Measurements from ENCODE around the gene FCF1. TPM values are rescaled to one million over a fixed set of nuclear protein-coding genes. Genes with fewer than 3 reads are reported as not detected.

The FCF1 gene
- total RNA-seq, 1 experiment from 2014 or later, result 61.6 TPM

DNA sequence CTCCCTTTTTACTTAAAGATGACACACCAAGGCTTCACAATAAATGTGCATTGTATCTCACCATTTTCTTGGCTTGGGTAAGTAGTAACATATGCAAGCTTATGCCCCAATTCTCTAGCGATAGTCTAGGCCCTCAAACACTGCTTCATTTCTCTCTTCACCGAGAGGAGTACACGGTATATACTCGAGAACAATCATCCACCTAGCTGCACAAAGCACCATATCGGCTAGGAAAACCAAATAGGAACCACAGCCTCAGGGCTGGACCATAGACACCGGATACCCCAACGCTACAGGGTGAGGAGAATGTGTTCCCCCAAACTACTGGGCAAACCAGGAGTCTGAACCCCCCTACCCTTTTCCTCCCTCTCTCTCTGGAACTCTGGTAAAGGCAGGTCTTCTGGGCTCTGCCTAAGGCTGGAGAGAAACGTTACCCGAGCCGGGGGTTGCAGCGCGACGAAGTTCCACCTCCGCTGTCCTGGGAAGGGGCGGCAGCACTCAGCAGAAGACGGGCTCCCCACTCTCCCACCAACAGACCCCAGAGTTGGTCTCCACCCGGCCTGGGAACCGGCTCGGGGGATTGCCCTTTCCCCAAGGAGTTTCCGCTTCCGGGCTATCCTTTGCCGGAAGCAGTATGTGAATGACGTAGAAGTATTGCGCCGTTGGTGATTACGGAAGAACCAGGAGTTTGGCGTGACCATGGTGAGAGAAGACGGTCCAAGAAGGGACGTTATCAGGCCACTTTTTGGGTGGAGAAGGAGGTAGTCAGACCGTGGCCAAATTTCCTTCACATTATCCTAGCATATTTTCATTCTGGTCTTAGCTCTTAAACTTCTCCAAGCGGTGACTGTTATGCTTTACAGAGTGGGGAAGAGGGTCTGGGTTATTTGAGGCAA lies at the start of gene FCF1, which contains the start of gene AREL1 (continued):
- TF ChIP-seq, protein P1, sequence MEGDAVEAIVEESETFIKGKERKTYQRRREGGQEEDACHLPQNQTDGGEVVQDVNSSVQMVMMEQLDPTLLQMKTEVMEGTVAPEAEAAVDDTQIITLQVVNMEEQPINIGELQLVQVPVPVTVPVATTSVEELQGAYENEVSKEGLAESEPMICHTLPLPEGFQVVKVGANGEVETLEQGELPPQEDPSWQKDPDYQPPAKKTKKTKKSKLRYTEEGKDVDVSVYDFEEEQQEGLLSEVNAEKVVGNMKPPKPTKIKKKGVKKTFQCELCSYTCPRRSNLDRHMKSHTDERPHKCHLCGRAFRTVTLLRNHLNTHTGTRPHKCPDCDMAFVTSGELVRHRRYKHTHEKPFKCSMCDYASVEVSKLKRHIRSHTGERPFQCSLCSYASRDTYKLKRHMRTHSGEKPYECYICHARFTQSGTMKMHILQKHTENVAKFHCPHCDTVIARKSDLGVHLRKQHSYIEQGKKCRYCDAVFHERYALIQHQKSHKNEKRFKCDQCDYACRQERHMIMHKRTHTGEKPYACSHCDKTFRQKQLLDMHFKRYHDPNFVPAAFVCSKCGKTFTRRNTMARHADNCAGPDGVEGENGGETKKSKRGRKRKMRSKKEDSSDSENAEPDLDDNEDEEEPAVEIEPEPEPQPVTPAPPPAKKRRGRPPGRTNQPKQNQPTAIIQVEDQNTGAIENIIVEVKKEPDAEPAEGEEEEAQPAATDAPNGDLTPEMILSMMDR (IDR thresholded peaks at IDR 0.05), result no peak
- TF ChIP-seq, protein P2, sequence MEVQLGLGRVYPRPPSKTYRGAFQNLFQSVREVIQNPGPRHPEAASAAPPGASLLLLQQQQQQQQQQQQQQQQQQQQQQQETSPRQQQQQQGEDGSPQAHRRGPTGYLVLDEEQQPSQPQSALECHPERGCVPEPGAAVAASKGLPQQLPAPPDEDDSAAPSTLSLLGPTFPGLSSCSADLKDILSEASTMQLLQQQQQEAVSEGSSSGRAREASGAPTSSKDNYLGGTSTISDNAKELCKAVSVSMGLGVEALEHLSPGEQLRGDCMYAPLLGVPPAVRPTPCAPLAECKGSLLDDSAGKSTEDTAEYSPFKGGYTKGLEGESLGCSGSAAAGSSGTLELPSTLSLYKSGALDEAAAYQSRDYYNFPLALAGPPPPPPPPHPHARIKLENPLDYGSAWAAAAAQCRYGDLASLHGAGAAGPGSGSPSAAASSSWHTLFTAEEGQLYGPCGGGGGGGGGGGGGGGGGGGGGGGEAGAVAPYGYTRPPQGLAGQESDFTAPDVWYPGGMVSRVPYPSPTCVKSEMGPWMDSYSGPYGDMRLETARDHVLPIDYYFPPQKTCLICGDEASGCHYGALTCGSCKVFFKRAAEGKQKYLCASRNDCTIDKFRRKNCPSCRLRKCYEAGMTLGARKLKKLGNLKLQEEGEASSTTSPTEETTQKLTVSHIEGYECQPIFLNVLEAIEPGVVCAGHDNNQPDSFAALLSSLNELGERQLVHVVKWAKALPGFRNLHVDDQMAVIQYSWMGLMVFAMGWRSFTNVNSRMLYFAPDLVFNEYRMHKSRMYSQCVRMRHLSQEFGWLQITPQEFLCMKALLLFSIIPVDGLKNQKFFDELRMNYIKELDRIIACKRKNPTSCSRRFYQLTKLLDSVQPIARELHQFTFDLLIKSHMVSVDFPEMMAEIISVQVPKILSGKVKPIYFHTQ (CRISPR knock-in tag; IDR thresholded peaks at IDR 0.05), result no peak
- TF ChIP-seq ATF1 (CRISPR knock-in tag; IDR thresholded peaks at IDR 0.05) (no peak), NFATC4 (CRISPR knock-in tag; IDR thresholded peaks at IDR 0.05) (no peak), ZNF423 (CRISPR knock-in tag; IDR thresholded peaks at IDR 0.05) (no peak), CBFB (CRISPR knock-in tag; IDR thresholded peaks at IDR 0.05; ENCODE audit: low read depth) (no peak), ETV6 (CRISPR knock-in tag; IDR thresholded peaks at IDR 0.05) (peak; percentile 48; the same call in 1 of the 2 replicates), ZNF232 (CRISPR knock-in tag; IDR thresholded peaks at IDR 0.05) (no peak), FOXK1 (CRISPR knock-in tag; IDR thresholded peaks at IDR 0.05) (peak; percentile 98), RELA (CRISPR knock-in tag; IDR thresholded peaks at IDR 0.05; ENCODE audit: borderline replicate concordance) (peak; percentile 65; the same call in 1 of the 2 replicates), RORB (CRISPR knock-in tag; IDR thresholded peaks at IDR 0.05) (no peak)
- TF ChIP-seq, protein P3, sequence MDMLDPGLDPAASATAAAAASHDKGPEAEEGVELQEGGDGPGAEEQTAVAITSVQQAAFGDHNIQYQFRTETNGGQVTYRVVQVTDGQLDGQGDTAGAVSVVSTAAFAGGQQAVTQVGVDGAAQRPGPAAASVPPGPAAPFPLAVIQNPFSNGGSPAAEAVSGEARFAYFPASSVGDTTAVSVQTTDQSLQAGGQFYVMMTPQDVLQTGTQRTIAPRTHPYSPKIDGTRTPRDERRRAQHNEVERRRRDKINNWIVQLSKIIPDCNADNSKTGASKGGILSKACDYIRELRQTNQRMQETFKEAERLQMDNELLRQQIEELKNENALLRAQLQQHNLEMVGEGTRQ (CRISPR knock-in tag; IDR thresholded peaks at IDR 0.05), result no peak
- TF ChIP-seq, protein P4, sequence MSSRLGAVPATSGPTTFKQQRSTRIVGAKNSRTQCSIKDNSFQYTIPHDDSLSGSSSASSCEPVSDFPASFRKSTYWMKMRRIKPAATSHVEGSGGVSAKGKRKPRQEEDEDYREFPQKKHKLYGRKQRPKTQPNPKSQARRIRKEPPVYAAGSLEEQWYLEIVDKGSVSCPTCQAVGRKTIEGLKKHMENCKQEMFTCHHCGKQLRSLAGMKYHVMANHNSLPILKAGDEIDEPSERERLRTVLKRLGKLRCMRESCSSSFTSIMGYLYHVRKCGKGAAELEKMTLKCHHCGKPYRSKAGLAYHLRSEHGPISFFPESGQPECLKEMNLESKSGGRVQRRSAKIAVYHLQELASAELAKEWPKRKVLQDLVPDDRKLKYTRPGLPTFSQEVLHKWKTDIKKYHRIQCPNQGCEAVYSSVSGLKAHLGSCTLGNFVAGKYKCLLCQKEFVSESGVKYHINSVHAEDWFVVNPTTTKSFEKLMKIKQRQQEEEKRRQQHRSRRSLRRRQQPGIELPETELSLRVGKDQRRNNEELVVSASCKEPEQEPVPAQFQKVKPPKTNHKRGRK (CRISPR knock-in tag; IDR thresholded peaks at IDR 0.05; ENCODE audit: borderline replicate concordance), result no peak
- TF ChIP-seq, protein P5, sequence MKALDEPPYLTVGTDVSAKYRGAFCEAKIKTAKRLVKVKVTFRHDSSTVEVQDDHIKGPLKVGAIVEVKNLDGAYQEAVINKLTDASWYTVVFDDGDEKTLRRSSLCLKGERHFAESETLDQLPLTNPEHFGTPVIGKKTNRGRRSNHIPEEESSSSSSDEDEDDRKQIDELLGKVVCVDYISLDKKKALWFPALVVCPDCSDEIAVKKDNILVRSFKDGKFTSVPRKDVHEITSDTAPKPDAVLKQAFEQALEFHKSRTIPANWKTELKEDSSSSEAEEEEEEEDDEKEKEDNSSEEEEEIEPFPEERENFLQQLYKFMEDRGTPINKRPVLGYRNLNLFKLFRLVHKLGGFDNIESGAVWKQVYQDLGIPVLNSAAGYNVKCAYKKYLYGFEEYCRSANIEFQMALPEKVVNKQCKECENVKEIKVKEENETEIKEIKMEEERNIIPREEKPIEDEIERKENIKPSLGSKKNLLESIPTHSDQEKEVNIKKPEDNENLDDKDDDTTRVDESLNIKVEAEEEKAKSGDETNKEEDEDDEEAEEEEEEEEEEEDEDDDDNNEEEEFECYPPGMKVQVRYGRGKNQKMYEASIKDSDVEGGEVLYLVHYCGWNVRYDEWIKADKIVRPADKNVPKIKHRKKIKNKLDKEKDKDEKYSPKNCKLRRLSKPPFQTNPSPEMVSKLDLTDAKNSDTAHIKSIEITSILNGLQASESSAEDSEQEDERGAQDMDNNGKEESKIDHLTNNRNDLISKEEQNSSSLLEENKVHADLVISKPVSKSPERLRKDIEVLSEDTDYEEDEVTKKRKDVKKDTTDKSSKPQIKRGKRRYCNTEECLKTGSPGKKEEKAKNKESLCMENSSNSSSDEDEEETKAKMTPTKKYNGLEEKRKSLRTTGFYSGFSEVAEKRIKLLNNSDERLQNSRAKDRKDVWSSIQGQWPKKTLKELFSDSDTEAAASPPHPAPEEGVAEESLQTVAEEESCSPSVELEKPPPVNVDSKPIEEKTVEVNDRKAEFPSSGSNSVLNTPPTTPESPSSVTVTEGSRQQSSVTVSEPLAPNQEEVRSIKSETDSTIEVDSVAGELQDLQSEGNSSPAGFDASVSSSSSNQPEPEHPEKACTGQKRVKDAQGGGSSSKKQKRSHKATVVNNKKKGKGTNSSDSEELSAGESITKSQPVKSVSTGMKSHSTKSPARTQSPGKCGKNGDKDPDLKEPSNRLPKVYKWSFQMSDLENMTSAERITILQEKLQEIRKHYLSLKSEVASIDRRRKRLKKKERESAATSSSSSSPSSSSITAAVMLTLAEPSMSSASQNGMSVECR (CRISPR knock-in tag; IDR thresholded peaks at IDR 0.05; ENCODE audit: borderline replicate concordance), result no peak; the same call in 1 of the 2 replicates
- TF ChIP-seq, protein P6, sequence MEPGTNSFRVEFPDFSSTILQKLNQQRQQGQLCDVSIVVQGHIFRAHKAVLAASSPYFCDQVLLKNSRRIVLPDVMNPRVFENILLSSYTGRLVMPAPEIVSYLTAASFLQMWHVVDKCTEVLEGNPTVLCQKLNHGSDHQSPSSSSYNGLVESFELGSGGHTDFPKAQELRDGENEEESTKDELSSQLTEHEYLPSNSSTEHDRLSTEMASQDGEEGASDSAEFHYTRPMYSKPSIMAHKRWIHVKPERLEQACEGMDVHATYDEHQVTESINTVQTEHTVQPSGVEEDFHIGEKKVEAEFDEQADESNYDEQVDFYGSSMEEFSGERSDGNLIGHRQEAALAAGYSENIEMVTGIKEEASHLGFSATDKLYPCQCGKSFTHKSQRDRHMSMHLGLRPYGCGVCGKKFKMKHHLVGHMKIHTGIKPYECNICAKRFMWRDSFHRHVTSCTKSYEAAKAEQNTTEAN (CRISPR knock-in tag; IDR thresholded peaks at IDR 0.05), result no peak
- TF ChIP-seq, protein P7, sequence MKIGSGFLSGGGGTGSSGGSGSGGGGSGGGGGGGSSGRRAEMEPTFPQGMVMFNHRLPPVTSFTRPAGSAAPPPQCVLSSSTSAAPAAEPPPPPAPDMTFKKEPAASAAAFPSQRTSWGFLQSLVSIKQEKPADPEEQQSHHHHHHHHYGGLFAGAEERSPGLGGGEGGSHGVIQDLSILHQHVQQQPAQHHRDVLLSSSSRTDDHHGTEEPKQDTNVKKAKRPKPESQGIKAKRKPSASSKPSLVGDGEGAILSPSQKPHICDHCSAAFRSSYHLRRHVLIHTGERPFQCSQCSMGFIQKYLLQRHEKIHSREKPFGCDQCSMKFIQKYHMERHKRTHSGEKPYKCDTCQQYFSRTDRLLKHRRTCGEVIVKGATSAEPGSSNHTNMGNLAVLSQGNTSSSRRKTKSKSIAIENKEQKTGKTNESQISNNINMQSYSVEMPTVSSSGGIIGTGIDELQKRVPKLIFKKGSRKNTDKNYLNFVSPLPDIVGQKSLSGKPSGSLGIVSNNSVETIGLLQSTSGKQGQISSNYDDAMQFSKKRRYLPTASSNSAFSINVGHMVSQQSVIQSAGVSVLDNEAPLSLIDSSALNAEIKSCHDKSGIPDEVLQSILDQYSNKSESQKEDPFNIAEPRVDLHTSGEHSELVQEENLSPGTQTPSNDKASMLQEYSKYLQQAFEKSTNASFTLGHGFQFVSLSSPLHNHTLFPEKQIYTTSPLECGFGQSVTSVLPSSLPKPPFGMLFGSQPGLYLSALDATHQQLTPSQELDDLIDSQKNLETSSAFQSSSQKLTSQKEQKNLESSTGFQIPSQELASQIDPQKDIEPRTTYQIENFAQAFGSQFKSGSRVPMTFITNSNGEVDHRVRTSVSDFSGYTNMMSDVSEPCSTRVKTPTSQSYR (CRISPR knock-in tag; IDR thresholded peaks at IDR 0.05), result no peak
- TF ChIP-seq, protein P8, sequence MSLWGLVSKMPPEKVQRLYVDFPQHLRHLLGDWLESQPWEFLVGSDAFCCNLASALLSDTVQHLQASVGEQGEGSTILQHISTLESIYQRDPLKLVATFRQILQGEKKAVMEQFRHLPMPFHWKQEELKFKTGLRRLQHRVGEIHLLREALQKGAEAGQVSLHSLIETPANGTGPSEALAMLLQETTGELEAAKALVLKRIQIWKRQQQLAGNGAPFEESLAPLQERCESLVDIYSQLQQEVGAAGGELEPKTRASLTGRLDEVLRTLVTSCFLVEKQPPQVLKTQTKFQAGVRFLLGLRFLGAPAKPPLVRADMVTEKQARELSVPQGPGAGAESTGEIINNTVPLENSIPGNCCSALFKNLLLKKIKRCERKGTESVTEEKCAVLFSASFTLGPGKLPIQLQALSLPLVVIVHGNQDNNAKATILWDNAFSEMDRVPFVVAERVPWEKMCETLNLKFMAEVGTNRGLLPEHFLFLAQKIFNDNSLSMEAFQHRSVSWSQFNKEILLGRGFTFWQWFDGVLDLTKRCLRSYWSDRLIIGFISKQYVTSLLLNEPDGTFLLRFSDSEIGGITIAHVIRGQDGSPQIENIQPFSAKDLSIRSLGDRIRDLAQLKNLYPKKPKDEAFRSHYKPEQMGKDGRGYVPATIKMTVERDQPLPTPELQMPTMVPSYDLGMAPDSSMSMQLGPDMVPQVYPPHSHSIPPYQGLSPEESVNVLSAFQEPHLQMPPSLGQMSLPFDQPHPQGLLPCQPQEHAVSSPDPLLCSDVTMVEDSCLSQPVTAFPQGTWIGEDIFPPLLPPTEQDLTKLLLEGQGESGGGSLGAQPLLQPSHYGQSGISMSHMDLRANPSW (CRISPR knock-in tag; conservative IDR thresholded peaks at IDR 0.05; ENCODE audit: low read depth), result no peak
